ENCODE measurements around the gene HYI.

DNA sequence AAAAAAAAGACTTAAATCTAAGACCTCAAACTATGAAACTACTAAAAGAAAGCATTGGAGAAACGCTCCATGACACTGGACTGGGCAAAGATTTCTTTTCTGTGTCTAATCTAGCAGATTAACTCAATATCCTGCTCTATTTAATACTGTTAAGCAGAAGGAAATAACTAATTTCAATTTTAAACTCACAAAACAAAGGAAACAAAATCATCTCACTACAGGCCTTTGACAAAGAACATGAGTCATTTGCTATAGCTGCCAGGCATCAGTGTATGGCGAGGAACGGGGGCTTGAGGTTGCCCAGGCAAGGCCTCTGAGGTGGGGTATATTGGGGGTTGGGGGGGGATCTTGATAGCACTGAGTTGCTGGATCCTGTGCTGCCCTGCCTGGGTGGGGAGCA lies 43.2 kb downstream of the HYI start:
- TF ChIP-seq, protein P1, sequence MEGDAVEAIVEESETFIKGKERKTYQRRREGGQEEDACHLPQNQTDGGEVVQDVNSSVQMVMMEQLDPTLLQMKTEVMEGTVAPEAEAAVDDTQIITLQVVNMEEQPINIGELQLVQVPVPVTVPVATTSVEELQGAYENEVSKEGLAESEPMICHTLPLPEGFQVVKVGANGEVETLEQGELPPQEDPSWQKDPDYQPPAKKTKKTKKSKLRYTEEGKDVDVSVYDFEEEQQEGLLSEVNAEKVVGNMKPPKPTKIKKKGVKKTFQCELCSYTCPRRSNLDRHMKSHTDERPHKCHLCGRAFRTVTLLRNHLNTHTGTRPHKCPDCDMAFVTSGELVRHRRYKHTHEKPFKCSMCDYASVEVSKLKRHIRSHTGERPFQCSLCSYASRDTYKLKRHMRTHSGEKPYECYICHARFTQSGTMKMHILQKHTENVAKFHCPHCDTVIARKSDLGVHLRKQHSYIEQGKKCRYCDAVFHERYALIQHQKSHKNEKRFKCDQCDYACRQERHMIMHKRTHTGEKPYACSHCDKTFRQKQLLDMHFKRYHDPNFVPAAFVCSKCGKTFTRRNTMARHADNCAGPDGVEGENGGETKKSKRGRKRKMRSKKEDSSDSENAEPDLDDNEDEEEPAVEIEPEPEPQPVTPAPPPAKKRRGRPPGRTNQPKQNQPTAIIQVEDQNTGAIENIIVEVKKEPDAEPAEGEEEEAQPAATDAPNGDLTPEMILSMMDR (IDR thresholded peaks at IDR 0.05; ENCODE audit: insufficient read depth, low read length), result no peak
- TF ChIP-seq, protein P2, sequence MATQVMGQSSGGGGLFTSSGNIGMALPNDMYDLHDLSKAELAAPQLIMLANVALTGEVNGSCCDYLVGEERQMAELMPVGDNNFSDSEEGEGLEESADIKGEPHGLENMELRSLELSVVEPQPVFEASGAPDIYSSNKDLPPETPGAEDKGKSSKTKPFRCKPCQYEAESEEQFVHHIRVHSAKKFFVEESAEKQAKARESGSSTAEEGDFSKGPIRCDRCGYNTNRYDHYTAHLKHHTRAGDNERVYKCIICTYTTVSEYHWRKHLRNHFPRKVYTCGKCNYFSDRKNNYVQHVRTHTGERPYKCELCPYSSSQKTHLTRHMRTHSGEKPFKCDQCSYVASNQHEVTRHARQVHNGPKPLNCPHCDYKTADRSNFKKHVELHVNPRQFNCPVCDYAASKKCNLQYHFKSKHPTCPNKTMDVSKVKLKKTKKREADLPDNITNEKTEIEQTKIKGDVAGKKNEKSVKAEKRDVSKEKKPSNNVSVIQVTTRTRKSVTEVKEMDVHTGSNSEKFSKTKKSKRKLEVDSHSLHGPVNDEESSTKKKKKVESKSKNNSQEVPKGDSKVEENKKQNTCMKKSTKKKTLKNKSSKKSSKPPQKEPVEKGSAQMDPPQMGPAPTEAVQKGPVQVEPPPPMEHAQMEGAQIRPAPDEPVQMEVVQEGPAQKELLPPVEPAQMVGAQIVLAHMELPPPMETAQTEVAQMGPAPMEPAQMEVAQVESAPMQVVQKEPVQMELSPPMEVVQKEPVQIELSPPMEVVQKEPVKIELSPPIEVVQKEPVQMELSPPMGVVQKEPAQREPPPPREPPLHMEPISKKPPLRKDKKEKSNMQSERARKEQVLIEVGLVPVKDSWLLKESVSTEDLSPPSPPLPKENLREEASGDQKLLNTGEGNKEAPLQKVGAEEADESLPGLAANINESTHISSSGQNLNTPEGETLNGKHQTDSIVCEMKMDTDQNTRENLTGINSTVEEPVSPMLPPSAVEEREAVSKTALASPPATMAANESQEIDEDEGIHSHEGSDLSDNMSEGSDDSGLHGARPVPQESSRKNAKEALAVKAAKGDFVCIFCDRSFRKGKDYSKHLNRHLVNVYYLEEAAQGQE (IDR thresholded peaks at IDR 0.05; ENCODE audit: insufficient replicate concordance, low read depth), result no peak
